NCI-H748 (cell line): Measurements from ENCODE around the gene TSPAN4.
A peak's percentile ranks its signal among the peaks of the same experiment; 100 is the strongest.

Source experiments
- DNase-seq: peaks from one replicate; lab custom pipeline; 2025; ENCODE audit not compliant: unreplicated experiment; lab: John Stamatoyannopoulos, UW

TSPAN4 gene

GRCh38 chr11:883527-883926, 40.9 kb downstream of the TSPAN4 start:
- DNase-seq, result no peak

GRCh38 chr11:884578-885070, 42.0 kb downstream of the TSPAN4 start:
- no peak for DNase-seq

- DNase-seq, result no peak
These were observed 43.9 kb downstream of the TSPAN4 start for GRCh38 chr11:886568-886967.

GRCh38 chr11:887589-887988, 44.9 kb downstream of the TSPAN4 start:
- no peak for DNase-seq

- DNase-seq, result no peak
These were observed 45.9 kb downstream of the TSPAN4 start for GRCh38 chr11:888310-889212.

GRCh38 chr11:889257-889656, 46.6 kb downstream of the TSPAN4 start:
- DNase-seq, result no peak

GRCh38 chr11:889687-890475, 47.2 kb downstream of the TSPAN4 start:
- DNase-seq, result no peak

- no peak for DNase-seq
These were observed 48.3 kb downstream of the TSPAN4 start for GRCh38 chr11:890794-891540.

- DNase-seq, result no peak
These were observed 50.5 kb downstream of the TSPAN4 start for GRCh38 chr11:893008-893654.

- DNase-seq, result no peak
These were observed 52.0 kb downstream of the TSPAN4 start for GRCh38 chr11:894575-895201.

GRCh38 chr11:895331-896110, 52.9 kb downstream of the TSPAN4 start:
- DNase-seq, result no peak

- DNase-seq, result no peak
These were observed 54.8 kb downstream of the TSPAN4 start for GRCh38 chr11:897253-898142.

GRCh38 chr11:898143-898511, 55.5 kb downstream of the TSPAN4 start:
- peak; percentile 26 for DNase-seq

- no peak for DNase-seq
These were observed 56.0 kb downstream of the TSPAN4 start for GRCh38 chr11:898540-899190.

GRCh38 chr11:899724-900123, 57.1 kb downstream of the TSPAN4 start:
- DNase-seq, result no peak

- DNase-seq, result no peak
These were observed 57.9 kb downstream of the TSPAN4 start for GRCh38 chr11:900545-900944.

GRCh38 chr11:901452-902061, 58.9 kb downstream of the TSPAN4 start:
- no peak for DNase-seq

GRCh38 chr11:904380-904779, 61.7 kb downstream of the TSPAN4 start:
- no peak for DNase-seq
